Suprapubic skin (tissue), 3 donors: ENCODE measurements around the gene TDRD9.

Experiments
- POLR2A ChIP-seq, 2 donors: fragments of 450-650 bp; IDR thresholded peaks; one replicate each; pipeline ENCODE4 v1.6.1; 2017; ENCODE audit warnings: antibody characterized with exemption in 2 of 2, mild to moderate bottlenecking in 2 of 2, moderate library complexity in 2 of 2
- TF ChIP-seq, protein P1 (sequence below), 2 donors: fragments of 200-600 bp in 1 of 2; fragments of 450-650 bp in 1 of 2; sonication (generic) in 1 of 2; IDR thresholded peaks; one replicate each; pipeline ENCODE4 v1.5.1; 2016 to 2019; ENCODE audit warnings: antibody characterized with exemption in 2 of 2, mild to moderate bottlenecking in 1 of 2, moderate library complexity in 1 of 2

DNA sequence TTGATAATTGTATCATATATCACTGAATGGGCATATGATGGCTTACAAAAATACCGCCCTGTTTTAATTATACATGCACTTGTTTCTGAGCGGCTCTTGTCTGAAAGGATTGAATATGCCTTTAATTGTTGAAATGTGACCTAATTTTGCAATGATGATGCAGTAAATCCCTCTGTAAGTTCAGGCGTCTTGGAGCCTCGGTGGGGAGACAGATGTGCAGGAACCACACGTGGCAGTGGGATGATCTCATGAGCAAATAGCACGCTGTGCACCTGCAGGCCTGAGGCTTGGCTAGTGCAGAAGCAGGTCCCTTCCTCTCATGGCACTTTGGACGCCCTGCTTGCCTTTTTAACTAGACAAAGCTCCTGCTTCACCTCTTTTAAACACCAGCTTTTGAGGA is 108.0 kb downstream of the TDRD9 start:
- no peak for TF ChIP-seq POLR2A (IDR thresholded peaks at IDR 0.05)
- TF ChIP-seq, protein P1, sequence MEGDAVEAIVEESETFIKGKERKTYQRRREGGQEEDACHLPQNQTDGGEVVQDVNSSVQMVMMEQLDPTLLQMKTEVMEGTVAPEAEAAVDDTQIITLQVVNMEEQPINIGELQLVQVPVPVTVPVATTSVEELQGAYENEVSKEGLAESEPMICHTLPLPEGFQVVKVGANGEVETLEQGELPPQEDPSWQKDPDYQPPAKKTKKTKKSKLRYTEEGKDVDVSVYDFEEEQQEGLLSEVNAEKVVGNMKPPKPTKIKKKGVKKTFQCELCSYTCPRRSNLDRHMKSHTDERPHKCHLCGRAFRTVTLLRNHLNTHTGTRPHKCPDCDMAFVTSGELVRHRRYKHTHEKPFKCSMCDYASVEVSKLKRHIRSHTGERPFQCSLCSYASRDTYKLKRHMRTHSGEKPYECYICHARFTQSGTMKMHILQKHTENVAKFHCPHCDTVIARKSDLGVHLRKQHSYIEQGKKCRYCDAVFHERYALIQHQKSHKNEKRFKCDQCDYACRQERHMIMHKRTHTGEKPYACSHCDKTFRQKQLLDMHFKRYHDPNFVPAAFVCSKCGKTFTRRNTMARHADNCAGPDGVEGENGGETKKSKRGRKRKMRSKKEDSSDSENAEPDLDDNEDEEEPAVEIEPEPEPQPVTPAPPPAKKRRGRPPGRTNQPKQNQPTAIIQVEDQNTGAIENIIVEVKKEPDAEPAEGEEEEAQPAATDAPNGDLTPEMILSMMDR (IDR thresholded peaks at IDR 0.05) = no peak
